C4-2B (cell line): ENCODE results near the gene OBP2A.
A peak's percentile ranks its signal among the peaks of the same experiment; 100 is the strongest.

ENCODE experiments used
- H3K27ac ChIP-seq: fragments of 450-650 bp; 2 replicates; pipeline ENCODE4 v1.5.1; 2017
- CTCF ChIP-seq: fragments of 450-650 bp; conservative IDR thresholded peaks from 2 replicates; pipeline ENCODE4 v1.5.1; 2017; ENCODE audit warnings: mild to moderate bottlenecking
- ZFX ChIP-seq: fragments of 450-650 bp; IDR thresholded peaks from 2 replicates; pipeline ENCODE4 v1.6.1; 2017

OBP2A gene

DNA sequence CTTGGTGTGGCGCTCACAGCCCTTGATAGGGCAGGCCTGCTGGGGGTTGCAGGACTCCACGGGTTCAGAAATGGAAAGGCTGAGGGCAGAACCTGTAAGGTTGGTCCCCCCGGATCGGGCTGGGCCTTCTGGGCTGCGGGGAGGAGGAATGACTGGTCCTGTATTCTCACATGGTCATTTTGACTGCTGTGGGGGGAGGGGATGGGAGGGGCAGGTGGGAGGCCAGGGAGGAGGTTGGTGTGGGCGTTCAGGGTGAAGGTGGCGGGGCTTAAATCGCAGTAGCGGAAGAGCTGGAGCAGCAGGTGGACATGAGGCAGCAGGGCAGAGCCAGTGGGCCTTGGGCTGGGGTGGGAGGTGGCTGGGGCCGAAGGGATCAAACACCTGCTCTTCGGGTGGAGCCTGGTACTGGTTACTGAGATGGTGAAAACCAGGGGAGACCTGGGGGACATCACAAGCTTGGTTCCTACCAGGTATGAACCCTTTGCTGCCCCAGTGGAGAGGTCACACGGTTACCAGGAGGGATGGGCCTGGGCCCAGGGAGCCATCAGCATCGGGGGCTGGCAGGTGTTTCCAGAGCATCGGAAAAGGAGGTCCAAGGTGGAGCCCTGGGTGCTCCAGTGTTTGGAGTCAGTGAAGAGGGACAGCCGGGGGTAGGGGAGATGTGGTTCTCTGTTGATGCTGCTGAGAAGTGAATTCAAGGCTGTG, 43.6 kb upstream of the OBP2A start:
- peak overlapping the region; percentile 96 for H3K27ac ChIP-seq
- TF ChIP-seq CTCF, result no peak

- no peak overlapping the region for H3K27ac ChIP-seq
- no peak for TF ChIP-seq CTCF
- TF ChIP-seq ZFX, result no peak
Observed at GRCh38 chr9:135502873-135503321, 43.0 kb upstream of the OBP2A start.

- no peak overlapping the region for H3K27ac ChIP-seq
- no peak for TF ChIP-seq CTCF
- no peak for TF ChIP-seq ZFX
Observed at GRCh38 chr9:135503371-135504261, 42.3 kb upstream of the OBP2A start.

GRCh38 chr9:135504262-135505243, 41.4 kb upstream of the OBP2A start:
- no peak overlapping the region for H3K27ac ChIP-seq

GRCh38 chr9:135505406-135506187, 40.3 kb upstream of the OBP2A start:
- H3K27ac ChIP-seq, result no peak overlapping the region

More at GRCh38 chr9:135504262-135505243, 41.4 kb upstream of the OBP2A start:
- peak; percentile 94 for TF ChIP-seq CTCF
- no peak for TF ChIP-seq ZFX

More at GRCh38 chr9:135505406-135506187, 40.3 kb upstream of the OBP2A start:
- no peak for TF ChIP-seq CTCF
- no peak for TF ChIP-seq ZFX
